ENCODE results near the gene RMND5B.

The RMND5B gene

GRCh38 chr5:178093134-178093533 is 37.7 kb upstream of the RMND5B start:
- Histone ChIP-seq H3K9me3 (ENCODE audit: insufficient read depth, low read length) (no peaks in the 10 kb centered on the region), H3K4me3 (ENCODE audit: insufficient read length, low read depth) (no peak overlapping the region), H3K36me3 (ENCODE audit: insufficient read depth, insufficient read length, low read length) (no peaks in the 10 kb centered on the region), H3K9ac (ENCODE audit: insufficient read length, low read depth) (no peak overlapping the region), H3K4me1 (ENCODE audit: insufficient read depth, insufficient read length) (peaks cover 2% of the 10 kb centered on the region), H3K27me3 (ENCODE audit: insufficient read depth, insufficient read length) (no peaks in the 10 kb centered on the region)
- TF ChIP-seq YY1 (IDR thresholded peaks at IDR 0.05; ENCODE audit: insufficient read depth, insufficient read length), result no peak
- no peak for TF ChIP-seq SUZ12 (IDR thresholded peaks at IDR 0.05; ENCODE audit: extremely low read depth, insufficient read depth, insufficient read length)
- no peak for TF ChIP-seq ZNF274 (IDR thresholded peaks at IDR 0.05; ENCODE audit: low read depth, low read length)
- no peak for DNase-seq (ENCODE audit: low read depth, low spot score)

- Histone ChIP-seq H3K9ac (ENCODE audit: insufficient read length, low read depth) (no peak overlapping the region), H3K36me3 (ENCODE audit: insufficient read depth, insufficient read length, low read length) (no peaks in the 10 kb centered on the region), H3K4me1 (ENCODE audit: insufficient read depth, insufficient read length) (peaks cover 2% of the 10 kb centered on the region), H3K9me3 (ENCODE audit: insufficient read depth, low read length) (no peaks in the 10 kb centered on the region), H3K4me3 (ENCODE audit: insufficient read length, low read depth) (no peak overlapping the region), H3K27me3 (ENCODE audit: insufficient read depth, insufficient read length) (no peaks in the 10 kb centered on the region)
- DNase-seq (ENCODE audit: low read depth, low spot score), result no peak
- no peak for TF ChIP-seq ZNF274 (IDR thresholded peaks at IDR 0.05; ENCODE audit: low read depth, low read length)
- no peak for TF ChIP-seq SUZ12 (IDR thresholded peaks at IDR 0.05; ENCODE audit: extremely low read depth, insufficient read depth, insufficient read length)
- no peak for TF ChIP-seq YY1 (IDR thresholded peaks at IDR 0.05; ENCODE audit: insufficient read depth, insufficient read length)
These were observed 36.5 kb upstream of the RMND5B start for GRCh38 chr5:178094345-178094744.

GRCh38 chr5:178098685-178099084 is 32.1 kb upstream of the RMND5B start:
- Histone ChIP-seq H3K4me3 (ENCODE audit: insufficient read length, low read depth) (no peak overlapping the region), H3K9ac (ENCODE audit: insufficient read length, low read depth) (no peak overlapping the region), H3K4me1 (ENCODE audit: insufficient read depth, insufficient read length) (peaks cover 2% of the 10 kb centered on the region), H3K27me3 (ENCODE audit: insufficient read depth, insufficient read length) (no peaks in the 10 kb centered on the region), H3K36me3 (ENCODE audit: insufficient read depth, insufficient read length, low read length) (no peaks in the 10 kb centered on the region), H3K9me3 (ENCODE audit: insufficient read depth, low read length) (no peaks in the 10 kb centered on the region)
- TF ChIP-seq ZNF274 (IDR thresholded peaks at IDR 0.05; ENCODE audit: low read depth, low read length) (no peak), SUZ12 (IDR thresholded peaks at IDR 0.05; ENCODE audit: extremely low read depth, insufficient read depth, insufficient read length) (no peak), YY1 (IDR thresholded peaks at IDR 0.05; ENCODE audit: insufficient read depth, insufficient read length) (no peak)
- no peak for DNase-seq (ENCODE audit: low read depth, low spot score)

- Histone ChIP-seq H3K4me3 (ENCODE audit: insufficient read length, low read depth) (no peak overlapping the region), H3K9me3 (ENCODE audit: insufficient read depth, low read length) (no peaks in the 10 kb centered on the region), H3K27me3 (ENCODE audit: insufficient read depth, insufficient read length) (no peaks in the 10 kb centered on the region), H3K9ac (ENCODE audit: insufficient read length, low read depth) (no peak overlapping the region), H3K4me1 (ENCODE audit: insufficient read depth, insufficient read length) (peaks cover 4% of the 10 kb centered on the region), H3K36me3 (ENCODE audit: insufficient read depth, insufficient read length, low read length) (no peaks in the 10 kb centered on the region)
- TF ChIP-seq ZNF274 (IDR thresholded peaks at IDR 0.05; ENCODE audit: low read depth, low read length) (no peak), SUZ12 (IDR thresholded peaks at IDR 0.05; ENCODE audit: extremely low read depth, insufficient read depth, insufficient read length) (no peak), YY1 (IDR thresholded peaks at IDR 0.05; ENCODE audit: insufficient read depth, insufficient read length) (no peak)
- no peak for DNase-seq (ENCODE audit: low read depth, low spot score)
These were observed 27.2 kb upstream of the RMND5B start for GRCh38 chr5:178103612-178104011.

GRCh38 chr5:178104492-178104891 is 26.3 kb upstream of the RMND5B start:
- H3K4me3 ChIP-seq (ENCODE audit: insufficient read length, low read depth), result no peak overlapping the region
- no peaks in the 10 kb centered on the region for H3K36me3 ChIP-seq (ENCODE audit: insufficient read depth, insufficient read length, low read length)
- H3K9me3 ChIP-seq (ENCODE audit: insufficient read depth, low read length), result no peaks in the 10 kb centered on the region
- no peaks in the 10 kb centered on the region for H3K27me3 ChIP-seq (ENCODE audit: insufficient read depth, insufficient read length)
- no peak overlapping the region for H3K9ac ChIP-seq (ENCODE audit: insufficient read length, low read depth)
- TF ChIP-seq ZNF274 (IDR thresholded peaks at IDR 0.05; ENCODE audit: low read depth, low read length) (no peak), SUZ12 (IDR thresholded peaks at IDR 0.05; ENCODE audit: extremely low read depth, insufficient read depth, insufficient read length) (no peak), YY1 (IDR thresholded peaks at IDR 0.05; ENCODE audit: insufficient read depth, insufficient read length) (no peak)
- DNase-seq (ENCODE audit: low read depth, low spot score), result no peak
- H3K4me1 ChIP-seq (ENCODE audit: insufficient read depth, insufficient read length), result peaks cover 5% of the 10 kb centered on the region

- DNase-seq (ENCODE audit: low read depth, low spot score), result no peak
- no peak overlapping the region for H3K9ac ChIP-seq (ENCODE audit: insufficient read length, low read depth)
- H3K36me3 ChIP-seq (ENCODE audit: insufficient read depth, insufficient read length, low read length), result no peaks in the 10 kb centered on the region
- H3K4me3 ChIP-seq (ENCODE audit: insufficient read length, low read depth), result no peak overlapping the region
- H3K27me3 ChIP-seq (ENCODE audit: insufficient read depth, insufficient read length), result no peaks in the 10 kb centered on the region
- peaks cover 5% of the 10 kb centered on the region for H3K4me1 ChIP-seq (ENCODE audit: insufficient read depth, insufficient read length)
- TF ChIP-seq SUZ12 (IDR thresholded peaks at IDR 0.05; ENCODE audit: extremely low read depth, insufficient read depth, insufficient read length) (no peak), ZNF274 (IDR thresholded peaks at IDR 0.05; ENCODE audit: low read depth, low read length) (no peak), YY1 (IDR thresholded peaks at IDR 0.05; ENCODE audit: insufficient read depth, insufficient read length) (no peak)
- no peaks in the 10 kb centered on the region for H3K9me3 ChIP-seq (ENCODE audit: insufficient read depth, low read length)
These were observed 24.7 kb upstream of the RMND5B start for GRCh38 chr5:178106086-178106485.

- Histone ChIP-seq H3K27me3 (ENCODE audit: insufficient read depth, insufficient read length) (no peaks in the 10 kb centered on the region), H3K36me3 (ENCODE audit: insufficient read depth, insufficient read length, low read length) (no peaks in the 10 kb centered on the region), H3K4me1 (ENCODE audit: insufficient read depth, insufficient read length) (peaks cover 5% of the 10 kb centered on the region), H3K9ac (ENCODE audit: insufficient read length, low read depth) (no peak overlapping the region), H3K4me3 (ENCODE audit: insufficient read length, low read depth) (no peak overlapping the region), H3K9me3 (ENCODE audit: insufficient read depth, low read length) (no peaks in the 10 kb centered on the region)
- no peak for DNase-seq (ENCODE audit: low read depth, low spot score)
- TF ChIP-seq SUZ12 (IDR thresholded peaks at IDR 0.05; ENCODE audit: extremely low read depth, insufficient read depth, insufficient read length), result no peak
- no peak for TF ChIP-seq ZNF274 (IDR thresholded peaks at IDR 0.05; ENCODE audit: low read depth, low read length)
- TF ChIP-seq YY1 (IDR thresholded peaks at IDR 0.05; ENCODE audit: insufficient read depth, insufficient read length), result no peak
These were observed 24.1 kb upstream of the RMND5B start for GRCh38 chr5:178106556-178107239.
